Mesendoderm (in vitro differentiated cells): ENCODE measurements around the gene USP12.
"Not testable (repeated sequence)": the region's sequence is repeated elsewhere in the genome, so short reads cannot be mapped to it uniquely, and the experiment has no call there.

Experiments used
- DNase-seq: peaks from one replicate; pipeline ENCODE4 v3.0.0; 2013
- H2AK5ac ChIP-seq: 2 replicates; pipeline ENCODE4 v1.6.1; 2013; ENCODE audit warnings: low read length, inconsistent platforms
- H2BK120ac ChIP-seq: 2 replicates; pipeline ENCODE4 v1.6.1; 2013; ENCODE audit warnings: low read depth, mild to moderate bottlenecking, low read length, moderate library complexity, mixed read lengths
- H2BK15ac ChIP-seq: replicated peaks from 2 replicates; pipeline ENCODE4 v1.6.1; 2013; ENCODE audit warnings: low read depth, mild to moderate bottlenecking, moderate library complexity
- H2BK5ac ChIP-seq: 2 replicates; pipeline ENCODE4 v1.6.1; 2013; ENCODE audit warnings: low read length, inconsistent platforms
- H3K18ac ChIP-seq: 2 replicates; pipeline ENCODE4 v1.6.1; 2013; ENCODE audit warnings: mild to moderate bottlenecking, low read length, mixed read lengths
- H3K23ac ChIP-seq: one replicate; pipeline ENCODE4 v1.6.1; 2013; ENCODE audit warnings: low read length
- H3K27ac ChIP-seq: 2 replicates; pipeline ENCODE4 v1.5.1; 2013; ENCODE audit warnings: low read depth, mild to moderate bottlenecking, inconsistent platforms, low read length, moderate library complexity
- H3K27me3 ChIP-seq: 2 replicates; pipeline ENCODE4 v1.6.1; 2013; ENCODE audit warnings: low read length, control low read depth, mild to moderate bottlenecking, inconsistent platforms; ENCODE audit not compliant: insufficient read depth, poor library complexity
- H3K36me3 ChIP-seq: 2 replicates; pipeline ENCODE4 v1.6.1; 2013; ENCODE audit warnings: low read length, inconsistent platforms; ENCODE audit not compliant: control insufficient read depth, insufficient read depth
- H3K4ac ChIP-seq: one replicate; pipeline ENCODE4 v1.6.1; 2013; ENCODE audit warnings: low read depth, mild to moderate bottlenecking, low read length, moderate library complexity
- H3K4me1 ChIP-seq: 2 replicates; pipeline ENCODE4 v1.6.1; 2013; ENCODE audit warnings: low read depth, low read length, inconsistent platforms; ENCODE audit not compliant: control insufficient read depth
- H3K4me2 ChIP-seq: 2 replicates; pipeline ENCODE4 v1.6.1; 2013; ENCODE audit warnings: low read length
- H3K4me3 ChIP-seq: 2 replicates; pipeline ENCODE4 v1.5.1; 2013; ENCODE audit warnings: mild to moderate bottlenecking, low read length
- H3K56ac ChIP-seq: one replicate; pipeline ENCODE4 v1.6.1; 2013; ENCODE audit warnings: low read length
- H3K79me1 ChIP-seq: 2 replicates; pipeline ENCODE4 v1.6.1; 2013; ENCODE audit warnings: low read length, inconsistent platforms
- H3K79me2 ChIP-seq: 2 replicates; pipeline ENCODE4 v1.6.1; 2013; ENCODE audit warnings: mild to moderate bottlenecking, low read length; ENCODE audit not compliant: control insufficient read depth, insufficient read depth
- H3K9ac ChIP-seq: 2 replicates; pipeline ENCODE4 v1.6.1; 2013; ENCODE audit warnings: low read length, inconsistent platforms
- H4K5ac ChIP-seq: one replicate; pipeline ENCODE4 v1.6.1; 2013; ENCODE audit warnings: low read length
- H4K8ac ChIP-seq: one replicate; pipeline ENCODE4 v1.6.1; 2013; ENCODE audit warnings: low read depth, mild to moderate bottlenecking, control low read depth, low read length, moderate library complexity
- WGBS: extraction: QIAGEN DNeasy Blood & Tissue Kit; methylation state at CpG from one replicate; pipeline ENCODE4 v1.1.7; 2013; ENCODE audit warnings: low lambda C conversion rate, missing lambda C conversion rate; ENCODE audit not compliant: insufficient coverage; ENCODE audit errors: extremely low coverage; 5-methylcytosine and 5-hydroxymethylcytosine counted together

USP12 gene

DNA sequence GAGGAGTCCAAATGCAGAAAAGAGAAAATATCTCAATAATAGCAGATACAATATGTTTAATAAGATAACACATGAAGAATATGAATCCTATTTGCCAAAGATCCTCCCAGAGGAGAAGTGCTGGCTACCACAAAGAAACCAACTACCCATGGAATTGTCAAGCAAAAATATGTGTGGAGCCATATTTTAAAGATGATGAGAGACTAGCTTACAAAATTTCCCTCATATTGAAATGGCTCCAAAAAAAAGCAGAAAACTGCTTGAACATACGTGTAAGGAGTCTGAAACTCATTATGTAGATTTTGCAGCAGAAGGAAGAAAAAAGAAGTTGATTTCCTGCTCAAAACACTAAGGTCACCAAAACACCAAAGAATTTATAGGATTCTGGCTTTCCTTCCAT is 94.2 kb downstream of the USP12 start:
- no peak overlapping the region for H3K4me2 ChIP-seq
- no peak overlapping the region for H4K5ac ChIP-seq
- H3K18ac ChIP-seq: no peak overlapping the region
- no peak overlapping the region for H3K4me3 ChIP-seq
- no peak for DNase-seq
- no peak overlapping the region for H3K23ac ChIP-seq
- H3K56ac ChIP-seq: no peak overlapping the region
- no peaks in the 10 kb centered on the region for H3K79me1 ChIP-seq
- H3K4ac ChIP-seq: no peak overlapping the region
- no peaks in the 10 kb centered on the region for H3K27me3 ChIP-seq
- no peak overlapping the region for H2BK120ac ChIP-seq
- no peak overlapping the region for H2BK15ac ChIP-seq
- H3K4me1 ChIP-seq: no peaks in the 10 kb centered on the region
- H2AK5ac ChIP-seq: no peak overlapping the region
- H2BK5ac ChIP-seq: no peak overlapping the region
- H4K8ac ChIP-seq: no peak overlapping the region
- no CpG with 5 or more reads among the region's 1 CpG for WGBS
- no peak overlapping the region for H3K27ac ChIP-seq
- no peak overlapping the region for H3K9ac ChIP-seq
- H3K79me2 ChIP-seq: no peaks in the 10 kb centered on the region
- H3K36me3 ChIP-seq: no peaks in the 10 kb centered on the region

DNA sequence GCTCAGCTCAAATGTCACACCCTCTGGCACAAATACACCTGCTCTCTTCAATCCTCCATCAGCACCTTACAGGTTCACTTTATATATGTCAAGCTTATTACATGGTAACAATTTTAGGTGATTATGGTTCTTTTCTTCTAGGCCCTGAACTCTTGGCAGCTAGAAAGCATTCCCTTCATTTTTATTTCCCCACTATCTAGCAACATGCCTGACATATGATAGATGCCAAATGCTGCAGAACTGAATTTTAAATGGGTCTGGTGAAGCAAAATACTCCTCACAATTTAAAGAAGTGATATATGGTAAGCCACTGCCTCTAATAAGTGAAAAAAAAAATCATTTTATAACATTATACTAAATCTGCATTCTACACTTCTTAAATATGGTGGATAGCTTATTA is 95.2 kb downstream of the USP12 start:
- Histone ChIP-seq H2BK15ac (no peak overlapping the region), H3K4me3 (no peak overlapping the region), H2BK5ac (no peak overlapping the region), H3K4me1 (no peaks in the 10 kb centered on the region), H3K27me3 (no peaks in the 10 kb centered on the region), H3K56ac (no peak overlapping the region), H2BK120ac (no peak overlapping the region), H3K36me3 (no peaks in the 10 kb centered on the region), H3K79me2 (no peaks in the 10 kb centered on the region), H4K5ac (no peak overlapping the region), H4K8ac (no peak overlapping the region), H3K4me2 (no peak overlapping the region), H3K23ac (no peak overlapping the region), H3K79me1 (no peaks in the 10 kb centered on the region), H3K27ac (no peak overlapping the region), H3K4ac (no peak overlapping the region), H3K18ac (no peak overlapping the region), H3K9ac (no peak overlapping the region), H2AK5ac (no peak overlapping the region)
- DNase-seq: no peak

DNA sequence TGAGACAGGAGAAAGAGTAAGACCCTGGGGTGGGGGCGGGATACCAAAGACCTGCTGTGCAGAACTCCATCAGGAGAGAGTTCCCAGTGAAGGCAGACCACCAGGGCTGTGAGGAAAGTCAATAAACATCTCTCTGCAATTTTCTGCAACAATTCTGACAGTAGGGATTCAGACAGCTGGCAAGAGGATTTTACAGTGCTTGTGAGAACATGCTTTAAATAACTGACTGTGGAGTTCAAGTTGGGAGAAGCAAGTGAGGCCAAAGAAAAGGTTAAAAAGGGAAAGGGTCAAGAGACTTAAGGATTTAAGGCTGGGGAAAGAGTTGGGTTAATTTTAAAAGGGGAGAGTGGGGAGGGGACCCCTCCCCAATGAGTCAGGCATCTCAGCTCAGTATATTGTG is 98.4 kb downstream of the USP12 start:
- WGBS: no CpG with 5 or more reads among the region's 1 CpG
- Histone ChIP-seq H3K79me1 (no peaks in the 10 kb centered on the region), H3K9ac (no peak overlapping the region), H3K79me2 (no peaks in the 10 kb centered on the region), H3K27me3 (no peaks in the 10 kb centered on the region), H3K4me3 (no peak overlapping the region), H2BK120ac (no peak overlapping the region), H3K56ac (no peak overlapping the region), H2AK5ac (no peak overlapping the region), H3K4ac (no peak overlapping the region), H3K4me1 (no peaks in the 10 kb centered on the region), H3K36me3 (no peaks in the 10 kb centered on the region), H4K8ac (no peak overlapping the region), H2BK5ac (no peak overlapping the region), H3K18ac (no peak overlapping the region), H2BK15ac (no peak overlapping the region), H4K5ac (no peak overlapping the region), H3K4me2 (no peak overlapping the region), H3K27ac (no peak overlapping the region), H3K23ac (no peak overlapping the region)
- DNase-seq: no peak

DNA sequence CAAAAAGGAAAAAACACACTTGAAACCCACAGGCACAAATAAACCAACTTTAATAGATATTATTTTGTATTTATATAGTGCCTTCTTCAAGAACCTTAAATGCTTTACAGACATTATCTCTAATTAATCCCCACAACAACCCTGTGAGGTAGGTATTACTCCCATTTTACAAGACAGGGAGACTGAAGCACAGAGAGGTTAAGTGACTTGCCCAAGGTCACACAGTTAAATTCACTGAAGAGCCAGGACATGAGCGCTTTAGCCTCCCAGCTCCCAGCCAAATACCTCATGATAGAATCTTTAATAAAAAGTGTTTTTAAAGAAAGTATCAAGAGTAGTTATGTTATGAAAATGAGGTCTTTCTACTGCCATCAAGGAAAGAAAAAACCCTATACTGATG is 105.5 kb downstream of the USP12 start:
- not testable (repeated sequence) for H3K4me3 ChIP-seq, H3K27me3 ChIP-seq, H3K4me1 ChIP-seq, H2AK5ac ChIP-seq, H3K79me2 ChIP-seq, H3K27ac ChIP-seq, H4K5ac ChIP-seq, H4K8ac ChIP-seq, H3K56ac ChIP-seq, H3K79me1 ChIP-seq, H2BK5ac ChIP-seq, H3K9ac ChIP-seq, H3K36me3 ChIP-seq, H3K4ac ChIP-seq, H2BK15ac ChIP-seq, H3K23ac ChIP-seq, DNase-seq, H3K4me2 ChIP-seq, H2BK120ac ChIP-seq, H3K18ac ChIP-seq
- no CpG with 5 or more reads among the region's 1 CpG for WGBS

DNA sequence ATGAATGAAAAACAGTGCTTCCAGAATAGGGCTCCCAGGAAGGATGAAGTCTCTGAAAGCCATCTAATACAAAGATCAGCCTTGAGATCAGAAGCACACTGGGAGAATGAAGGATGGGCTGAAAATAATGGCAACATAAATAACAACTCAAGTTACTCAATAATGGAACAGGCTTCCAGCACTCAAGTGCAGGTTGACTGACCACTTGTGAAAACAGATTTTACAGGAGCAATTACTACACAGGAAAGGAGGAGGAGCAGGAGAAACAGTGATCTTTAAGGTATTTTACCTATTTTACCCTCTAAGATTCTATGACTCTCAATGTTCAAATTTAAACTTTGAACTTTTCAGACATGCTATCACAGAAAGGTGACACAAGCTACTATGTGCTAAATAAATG is 106.0 kb downstream of the USP12 start:
- no peak overlapping the region for H2BK15ac ChIP-seq

DNA sequence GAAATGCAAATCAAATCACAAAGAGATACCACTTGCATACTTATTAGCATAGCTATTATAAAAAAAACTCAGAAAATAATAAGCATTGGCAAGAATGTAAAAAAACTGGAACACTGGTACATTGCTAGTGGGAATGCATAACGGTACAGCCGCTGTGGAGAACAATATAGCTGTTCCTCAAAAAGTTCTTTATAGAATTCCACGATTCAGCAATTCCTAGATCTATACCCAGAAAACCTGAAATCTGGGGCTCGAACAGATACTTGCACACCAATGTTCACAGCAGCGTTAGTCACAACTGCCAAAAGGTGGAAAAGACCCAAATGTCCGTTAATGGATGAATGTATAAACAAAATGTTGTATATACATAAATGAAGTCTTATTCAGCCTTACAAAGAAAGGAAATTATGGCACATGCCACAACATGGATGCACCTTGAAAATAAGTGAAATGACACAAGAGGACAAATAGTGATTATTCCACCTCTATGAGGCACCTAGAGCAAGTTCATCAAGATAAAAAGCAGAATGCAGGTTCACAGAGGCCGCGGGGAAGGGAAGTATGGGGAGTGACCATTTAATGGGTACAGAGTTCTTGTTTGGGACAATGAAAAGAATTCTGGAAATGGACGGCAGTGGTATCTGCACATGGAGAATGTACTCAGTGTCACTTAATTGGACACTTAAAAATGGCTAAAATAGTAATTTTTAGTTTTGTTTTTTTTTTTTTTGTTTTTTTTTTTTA is 107.2 kb downstream of the USP12 start:
- no CpG with 5 or more reads among the region's 9 CpGs for WGBS
- H3K36me3 ChIP-seq: no peaks in the 10 kb centered on the region
- H3K79me1 ChIP-seq: no peaks in the 10 kb centered on the region
- no peaks in the 10 kb centered on the region for H3K79me2 ChIP-seq
- H3K4me1 ChIP-seq: no peaks in the 10 kb centered on the region
- H3K4me3 ChIP-seq: no peak overlapping the region
- H2AK5ac ChIP-seq: no peak overlapping the region
- no peaks in the 10 kb centered on the region for H3K27me3 ChIP-seq
- no peak overlapping the region for H2BK15ac ChIP-seq
- H3K18ac ChIP-seq: no peak overlapping the region
- H3K56ac ChIP-seq: no peak overlapping the region
- H3K27ac ChIP-seq: no peak overlapping the region
- H2BK5ac ChIP-seq: no peak overlapping the region
- H3K4me2 ChIP-seq: no peak overlapping the region
- H3K4ac ChIP-seq: no peak overlapping the region
- no peak overlapping the region for H2BK120ac ChIP-seq
- DNase-seq: no peak
- H3K23ac ChIP-seq: no peak overlapping the region
- no peak overlapping the region for H4K5ac ChIP-seq
- H3K9ac ChIP-seq: no peak overlapping the region
- H4K8ac ChIP-seq: no peak overlapping the region

More for the DNA sequence above, 106.0 kb downstream of the USP12 start:
- Histone ChIP-seq H3K4ac (no peak overlapping the region), H3K79me1 (no peaks in the 10 kb centered on the region), H4K5ac (no peak overlapping the region), H3K36me3 (no peaks in the 10 kb centered on the region), H3K27me3 (no peaks in the 10 kb centered on the region), H3K18ac (no peak overlapping the region), H3K4me1 (no peaks in the 10 kb centered on the region), H2BK120ac (no peak overlapping the region), H3K79me2 (no peaks in the 10 kb centered on the region), H3K23ac (no peak overlapping the region), H3K56ac (no peak overlapping the region), H2AK5ac (no peak overlapping the region), H2BK5ac (no peak overlapping the region), H3K27ac (no peak overlapping the region), H3K9ac (no peak overlapping the region), H3K4me3 (no peak overlapping the region), H3K4me2 (no peak overlapping the region), H4K8ac (no peak overlapping the region)
- DNase-seq: no peak
